Measurements from ENCODE around the gene MADD.
A peak's percentile ranks its signal among the peaks of the same experiment; 100 is the strongest.

MADD gene

GRCh38 chr11:47326198-47326597 lies 56.3 kb downstream of the MADD start:
- no peak overlapping the region for H3K27ac ChIP-seq (ENCODE audit: low read length)
- H3K9me3 ChIP-seq (ENCODE audit: insufficient read depth, low read length), result no peaks in the 10 kb centered on the region
- H3K4me3 ChIP-seq (ENCODE audit: low read length), result no peak overlapping the region
- H2AFZ ChIP-seq (ENCODE audit: low read depth, low read length), result no peak overlapping the region
- H3K36me3 ChIP-seq (replicated peaks; ENCODE audit: low read depth, low read length), result peaks cover 28% of the 10 kb centered on the region
- no peak overlapping the region for H3K4me2 ChIP-seq (ENCODE audit: low read length)
- H3K4me1 ChIP-seq (ENCODE audit: low read length), result peaks cover 30% of the 10 kb centered on the region
- H3K27me3 ChIP-seq (ENCODE audit: low read depth, low read length), result no peaks in the 10 kb centered on the region
- TF ChIP-seq CTCF (IDR thresholded peaks at IDR 0.05; ENCODE audit: low read depth, low read length) (no peak), EZH2phosphoT487 (IDR thresholded peaks at IDR 0.05; ENCODE audit: low read depth) (no peak)
- peaks cover 12% of the 10 kb centered on the region for H4K20me1 ChIP-seq (ENCODE audit: insufficient read depth, low read length)
- no peaks in the 10 kb centered on the region for H3K79me2 ChIP-seq (ENCODE audit: low read length)
- no peak overlapping the region for H3K9ac ChIP-seq (ENCODE audit: low read length)

- H3K9me3 ChIP-seq (ENCODE audit: insufficient read depth, low read length), result no peaks in the 10 kb centered on the region
- no peak overlapping the region for H3K4me3 ChIP-seq (ENCODE audit: low read length)
- H4K20me1 ChIP-seq (ENCODE audit: insufficient read depth, low read length), result peaks cover 12% of the 10 kb centered on the region
- no peak overlapping the region for H3K9ac ChIP-seq (ENCODE audit: low read length)
- H3K79me2 ChIP-seq (ENCODE audit: low read length), result no peaks in the 10 kb centered on the region
- peaks cover 30% of the 10 kb centered on the region for H3K36me3 ChIP-seq (replicated peaks; ENCODE audit: low read depth, low read length)
- no peak for TF ChIP-seq EZH2phosphoT487 (IDR thresholded peaks at IDR 0.05; ENCODE audit: low read depth)
- no peak for TF ChIP-seq CTCF (IDR thresholded peaks at IDR 0.05; ENCODE audit: low read depth, low read length)
- no peak overlapping the region for H3K4me2 ChIP-seq (ENCODE audit: low read length)
- no peaks in the 10 kb centered on the region for H3K27me3 ChIP-seq (ENCODE audit: low read depth, low read length)
- no peak overlapping the region for H2AFZ ChIP-seq (ENCODE audit: low read depth, low read length)
- H3K27ac ChIP-seq (ENCODE audit: low read length), result no peak overlapping the region
- peaks cover 30% of the 10 kb centered on the region for H3K4me1 ChIP-seq (ENCODE audit: low read length)
Observed at GRCh38 chr11:47327025-47327424, 57.1 kb downstream of the MADD start.

- Histone ChIP-seq H4K20me1 (ENCODE audit: insufficient read depth, low read length) (peaks cover 12% of the 10 kb centered on the region), H3K9ac (ENCODE audit: low read length) (peak overlapping the region; percentile 15; the same call in 1 of the 2 replicates), H2AFZ (ENCODE audit: low read depth, low read length) (no peak overlapping the region), H3K27ac (ENCODE audit: low read length) (peak overlapping the region; percentile 39), H3K36me3 (replicated peaks; ENCODE audit: low read depth, low read length) (peaks cover 30% of the 10 kb centered on the region), H3K27me3 (ENCODE audit: low read depth, low read length) (no peaks in the 10 kb centered on the region), H3K4me2 (ENCODE audit: low read length) (peak overlapping the region; percentile 73), H3K4me3 (ENCODE audit: low read length) (peak overlapping the region; percentile 36; the same call in 1 of the 2 replicates), H3K79me2 (ENCODE audit: low read length) (no peaks in the 10 kb centered on the region), H3K9me3 (ENCODE audit: insufficient read depth, low read length) (no peaks in the 10 kb centered on the region), H3K4me1 (ENCODE audit: low read length) (peaks cover 30% of the 10 kb centered on the region)
- TF ChIP-seq CTCF (IDR thresholded peaks at IDR 0.05; ENCODE audit: low read depth, low read length) (no peak), EZH2phosphoT487 (IDR thresholded peaks at IDR 0.05; ENCODE audit: low read depth) (no peak)
Observed at GRCh38 chr11:47327949-47328348, 58.0 kb downstream of the MADD start.

- peak overlapping the region; percentile 73 for H3K4me2 ChIP-seq (ENCODE audit: low read length)
Observed at GRCh38 chr11:47328449-47329390, 58.8 kb downstream of the MADD start.

More at GRCh38 chr11:47328449-47329390, 58.8 kb downstream of the MADD start:
- H3K27me3 ChIP-seq (ENCODE audit: low read depth, low read length), result no peaks in the 10 kb centered on the region
- H3K79me2 ChIP-seq (ENCODE audit: low read length), result no peaks in the 10 kb centered on the region
- H3K4me3 ChIP-seq (ENCODE audit: low read length), result peak overlapping the region; percentile 36; the same call in 1 of the 2 replicates
- H3K27ac ChIP-seq (ENCODE audit: low read length), result peak overlapping the region; percentile 39
- peaks cover 30% of the 10 kb centered on the region for H3K4me1 ChIP-seq (ENCODE audit: low read length)
- TF ChIP-seq CTCF (IDR thresholded peaks at IDR 0.05; ENCODE audit: low read depth, low read length) (peak; percentile 52), EZH2phosphoT487 (IDR thresholded peaks at IDR 0.05; ENCODE audit: low read depth) (no peak)
- H3K9ac ChIP-seq (ENCODE audit: low read length), result peak overlapping the region; percentile 15; the same call in 1 of the 2 replicates
- H2AFZ ChIP-seq (ENCODE audit: low read depth, low read length), result no peak overlapping the region
- peaks cover 30% of the 10 kb centered on the region for H3K36me3 ChIP-seq (replicated peaks; ENCODE audit: low read depth, low read length)
- peaks cover 12% of the 10 kb centered on the region for H4K20me1 ChIP-seq (ENCODE audit: insufficient read depth, low read length)
- H3K9me3 ChIP-seq (ENCODE audit: insufficient read depth, low read length), result no peaks in the 10 kb centered on the region

Measured in OCI-LY3 (cell line).